GM18909 (cell line): Measurements from ENCODE around the gene GYPC.
"Not testable (repeated sequence)": the region's sequence is repeated elsewhere in the genome, so short reads cannot be mapped to it uniquely, and the experiment has no call there.

Experiments used
- ATAC-seq: cut with Tn5 transposase; IDR thresholded peaks from one replicate; pipeline ENCODE4 v1.9.1; 2021; ENCODE audit warnings: mild to moderate bottlenecking; ENCODE audit not compliant: unreplicated experiment, poor library complexity

GYPC gene

GRCh38 chr2:126664639-126665038 lies 8.7 kb downstream of the GYPC start:
- ATAC-seq, result peak; percentile 41

- ATAC-seq, result no peak
These were observed 9.5 kb downstream of the GYPC start for GRCh38 chr2:126665483-126665882.

- ATAC-seq, result no peak
These were observed 12.3 kb downstream of the GYPC start for GRCh38 chr2:126668254-126668653.

- ATAC-seq, result no peak
These were observed 13.8 kb downstream of the GYPC start for GRCh38 chr2:126669772-126670171.

GRCh38 chr2:126671488-126671887 lies 15.5 kb downstream of the GYPC start:
- ATAC-seq, result no peak

GRCh38 chr2:126672980-126673605 lies 17.1 kb downstream of the GYPC start:
- ATAC-seq, result no peak

GRCh38 chr2:126674075-126674744 lies 18.3 kb downstream of the GYPC start:
- ATAC-seq, result no peak

GRCh38 chr2:126675637-126676036 lies 19.7 kb downstream of the GYPC start:
- ATAC-seq, result no peak

- ATAC-seq, result no peak
These were observed 20.5 kb downstream of the GYPC start for GRCh38 chr2:126676221-126677175.

GRCh38 chr2:126677176-126677538 lies 21.2 kb downstream of the GYPC start:
- no peak for ATAC-seq

- ATAC-seq, result no peak
These were observed 22.5 kb downstream of the GYPC start for GRCh38 chr2:126678269-126679065.

GRCh38 chr2:126679094-126679713 lies 23.2 kb downstream of the GYPC start:
- no peak for ATAC-seq

- ATAC-seq, result no peak
These were observed 25.5 kb downstream of the GYPC start for GRCh38 chr2:126681505-126681904.

- no peak for ATAC-seq
These were observed 29.7 kb downstream of the GYPC start for GRCh38 chr2:126685629-126686028.

GRCh38 chr2:126686286-126686685 lies 30.3 kb downstream of the GYPC start:
- no peak for ATAC-seq

GRCh38 chr2:126686841-126687485 lies 31.0 kb downstream of the GYPC start:
- ATAC-seq, result no peak

GRCh38 chr2:126687503-126687902 lies 31.5 kb downstream of the GYPC start:
- ATAC-seq, result no peak

- not testable (repeated sequence) for ATAC-seq
These were observed 32.6 kb downstream of the GYPC start for GRCh38 chr2:126688594-126688993.

- ATAC-seq, result not testable (repeated sequence)
These were observed 36.3 kb downstream of the GYPC start for GRCh38 chr2:126692241-126692640.
